ENCODE measurements around the gene GORASP1. TPM values are rescaled to one million over a fixed set of nuclear protein-coding genes. Genes with fewer than 3 reads are reported as not detected.

GORASP1 gene
- total and polyA plus RNA-seq, 11 donors, result 19.9 to 52.5 (median 42.3) TPM

GRCh38 chr3:39130026-39130425 is 22.6 kb upstream of the GORASP1 start:
- no peak for TF ChIP-seq CTCF (IDR thresholded peaks at IDR 0.05)
- TF ChIP-seq POLR2A (IDR thresholded peaks at IDR 0.05), result no peak
- intact Hi-C loops (cut with DNase I), result loop anchor here in 3 of 10 donors (10.0 kb wide), 1 partner anchor 55 kb away; no protein-coding TSS in a partner anchor
- Histone ChIP-seq H3K27me3 (no peaks in the 10 kb centered on the region), H3K9me3 (no peaks in the 10 kb centered on the region), H3K27ac (no peak overlapping the region), H3K4me1 (peaks cover 0 to 28% (median 8%) of the 10 kb centered on the region in 12 donors), H3K4me3 (no peak overlapping the region), H3K36me3 (peaks cover 0 to 6% (median 0%) of the 10 kb centered on the region in 9 donors)
- DNase-seq, result peak in 1 of 5 donors; percentile 26
- 88 to 98% (median 95%) methylated on average over 6 of the region's 6 CpGs for WGBS, 4 donors
- no peak for ATAC-seq

- no peak overlapping the region for H3K27ac ChIP-seq
- ATAC-seq (no peak), DNase-seq (no peak)
- 96 to 98% (median 96%) methylated on average over 7 of the region's 7 CpGs for WGBS, 4 donors
- no peaks in the 10 kb centered on the region for H3K27me3 ChIP-seq
- intact Hi-C loops (cut with DNase I), result loop anchor here in 4 of 10 donors (5.0 kb wide), 4 partner anchors 58 to 158 kb away; partner anchors contain the start of gene XIRP1 (in 1 of the 4)
- H3K9me3 ChIP-seq, result no peaks in the 10 kb centered on the region
- H3K4me3 ChIP-seq, result no peak overlapping the region
- peaks cover 0 to 6% (median 0%) of the 10 kb centered on the region in 9 donors for H3K36me3 ChIP-seq
- H3K4me1 ChIP-seq, result peaks cover 0 to 17% (median 4%) of the 10 kb centered on the region in 12 donors
- no peak for TF ChIP-seq CTCF (IDR thresholded peaks at IDR 0.05)
Observed at GRCh38 chr3:39128951-39129350, 21.5 kb upstream of the GORASP1 start.

- no peak for ATAC-seq
- 25 to 57% (median 31%) methylated on average over 1 of the region's 1 CpG for WGBS, 4 donors
- intact Hi-C loops (cut with DNase I), result loop anchor here in 6 of 10 donors (2.0 to 5.0 kb wide), 7 partner anchors 59 to 163 kb away; partner anchors contain the start of gene XIRP1 (in 1 of the 6)
- Histone ChIP-seq H3K36me3 (no peaks in the 10 kb centered on the region), H3K9me3 (no peaks in the 10 kb centered on the region), H3K27me3 (no peaks in the 10 kb centered on the region), H3K27ac (no peak overlapping the region), H3K4me1 (peaks cover 0 to 17% (median 3%) of the 10 kb centered on the region in 12 donors), H3K4me3 (no peak overlapping the region)
- no peak for TF ChIP-seq POLR2A (IDR thresholded peaks at IDR 0.05)
- TF ChIP-seq CTCF (IDR thresholded peaks at IDR 0.05), result no peak
- DNase-seq, result no peak
Observed at GRCh38 chr3:39127908-39128304, 20.5 kb upstream of the GORASP1 start.

- DNase-seq (peak in 1 of 5 donors; percentile 19), ATAC-seq (no peak)
- WGBS, 4 donors, result 83 to 91% (median 85%) methylated on average over 7 of the region's 7 CpGs
- no peak overlapping the region for H3K27ac ChIP-seq
- H3K27me3 ChIP-seq, result no peaks in the 10 kb centered on the region
- intact Hi-C loops (cut with DNase I), result loop anchor here in 6 of 10 donors (2.0 to 5.0 kb wide), 7 partner anchors 60 to 163 kb away; partner anchors contain the start of gene XIRP1 (in 1 of the 6)
- no peaks in the 10 kb centered on the region for H3K9me3 ChIP-seq
- no peaks in the 10 kb centered on the region for H3K36me3 ChIP-seq
- H3K4me3 ChIP-seq, result no peak overlapping the region
- peaks cover 0 to 17% (median 3%) of the 10 kb centered on the region in 12 donors for H3K4me1 ChIP-seq
- no peak for TF ChIP-seq POLR2A (IDR thresholded peaks at IDR 0.05)
- no peak for TF ChIP-seq CTCF (IDR thresholded peaks at IDR 0.05)
Observed at GRCh38 chr3:39127269-39127907, 20.0 kb upstream of the GORASP1 start.
